Neural cell (in vitro differentiated cells): ENCODE data around the gene PRR20A.
"Not testable (repeated sequence)": the region's sequence is repeated elsewhere in the genome, so short reads cannot be mapped to it uniquely, and the experiment has no call there.

Experiments
- EP300 ChIP-seq: fragments of 450-650 bp; conservative IDR thresholded peaks from 2 replicates; pipeline ENCODE4 v1.6.1; 2014; ENCODE audit warnings: antibody characterized with exemption, mild to moderate bottlenecking, moderate library complexity; ENCODE audit not compliant: poor library complexity, severe bottlenecking
- EZH2 ChIP-seq: fragments of 200-600, 300-800 bp; shearing (Covaris generic), sonication (generic); IDR thresholded peaks from 2 replicates; pipeline ENCODE4 v1.6.1; 2014; ENCODE audit warnings: antibody characterized with exemption, low read length, borderline replicate concordance, mild to moderate bottlenecking; ENCODE audit not compliant: insufficient read depth, poor library complexity, severe bottlenecking
- MXI1 ChIP-seq: fragments of 450-650 bp; conservative IDR thresholded peaks from 2 replicates; pipeline ENCODE4 v1.6.1; 2014; ENCODE audit warnings: antibody characterized with exemption, mild to moderate bottlenecking; ENCODE audit not compliant: poor library complexity, severe bottlenecking
- POLR2AphosphoS5 ChIP-seq: IDR thresholded peaks from 2 replicates; pipeline ENCODE4 v1.6.1; 2012
- TAF1 ChIP-seq: IDR thresholded peaks from 2 replicates; pipeline ENCODE4 v1.6.1; 2012; ENCODE audit warnings: low read depth
- TF ChIP-seq, protein P1 (sequence below): fragments of 450-650 bp; IDR thresholded peaks from 2 replicates; pipeline ENCODE4 v1.5.1; 2014; ENCODE audit warnings: antibody characterized with exemption, mild to moderate bottlenecking, moderate library complexity; ENCODE audit not compliant: poor library complexity, severe bottlenecking

DNA sequence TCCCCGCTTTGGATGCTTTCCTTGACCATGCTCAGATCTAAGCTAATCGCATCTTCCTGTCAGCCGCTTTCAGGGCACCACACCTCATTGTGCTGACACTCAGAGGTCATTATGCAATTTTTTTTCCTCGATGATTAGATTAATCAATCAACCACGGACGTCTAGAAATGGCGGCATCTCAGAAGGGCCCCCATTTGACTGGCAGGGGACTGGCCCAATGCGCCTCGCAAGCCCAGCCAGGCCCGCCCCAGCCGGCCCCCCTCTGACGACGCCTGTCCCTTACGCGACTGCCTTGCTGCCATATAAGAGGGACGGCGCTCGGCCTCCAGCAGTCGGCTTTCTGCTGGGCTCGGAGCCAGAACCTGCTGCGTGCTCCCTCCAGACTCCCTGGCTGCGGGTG, 6.5 kb downstream of the PRR20A start, which contains the start of gene PRR20B:
- TF ChIP-seq, protein P1, sequence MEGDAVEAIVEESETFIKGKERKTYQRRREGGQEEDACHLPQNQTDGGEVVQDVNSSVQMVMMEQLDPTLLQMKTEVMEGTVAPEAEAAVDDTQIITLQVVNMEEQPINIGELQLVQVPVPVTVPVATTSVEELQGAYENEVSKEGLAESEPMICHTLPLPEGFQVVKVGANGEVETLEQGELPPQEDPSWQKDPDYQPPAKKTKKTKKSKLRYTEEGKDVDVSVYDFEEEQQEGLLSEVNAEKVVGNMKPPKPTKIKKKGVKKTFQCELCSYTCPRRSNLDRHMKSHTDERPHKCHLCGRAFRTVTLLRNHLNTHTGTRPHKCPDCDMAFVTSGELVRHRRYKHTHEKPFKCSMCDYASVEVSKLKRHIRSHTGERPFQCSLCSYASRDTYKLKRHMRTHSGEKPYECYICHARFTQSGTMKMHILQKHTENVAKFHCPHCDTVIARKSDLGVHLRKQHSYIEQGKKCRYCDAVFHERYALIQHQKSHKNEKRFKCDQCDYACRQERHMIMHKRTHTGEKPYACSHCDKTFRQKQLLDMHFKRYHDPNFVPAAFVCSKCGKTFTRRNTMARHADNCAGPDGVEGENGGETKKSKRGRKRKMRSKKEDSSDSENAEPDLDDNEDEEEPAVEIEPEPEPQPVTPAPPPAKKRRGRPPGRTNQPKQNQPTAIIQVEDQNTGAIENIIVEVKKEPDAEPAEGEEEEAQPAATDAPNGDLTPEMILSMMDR: not testable (repeated sequence)
- not testable (repeated sequence) for TF ChIP-seq EP300, MXI1, EZH2, TAF1, POLR2AphosphoS5
